Sciatic nerve (tissue), 2 donors: ENCODE results near the gene ZNF367. TPM values are rescaled to one million over a fixed set of nuclear protein-coding genes. Genes with fewer than 3 reads are reported as not detected.
A peak's percentile ranks its signal among the peaks of the same experiment; 100 is the strongest.

Source experiments
- ATAC-seq: fragments of 200-7000 bp; cut with Tn5 transposase; one replicate; pipeline ENCODE4 v1.9.1; 2020; ENCODE audit warnings: mild to moderate bottlenecking, moderate library complexity
- DNase-seq: peaks from one replicate; pipeline ENCODE4 v3.0.0-alpha.2; 2020; ENCODE audit warnings: low spot score
- intact Hi-C: fragments of 100-400 bp; cut with DNase I; formaldehyde crosslinking; loops from one replicate; pipeline ENCODE4 v1.14.2; 2022
- total RNA-seq: library from RNA; stranded (reverse); fragmentation: NEBNext Ultra II Directional; extraction: Animal tissue kit (Norgen Biotek cat#: 25700); gene quantifications from one replicate; pipeline ENCODE4 v1.2.1, GENCODE V29; 2021
- donor health status: DM: no; HTN: no; CAD: no.
- donor health status: DM: no; HTN: no; CAD: no.

ZNF367 gene
- total RNA-seq, 1 donor from 2014 or later: 1.6 TPM

- ATAC-seq: no peak
- no peak for DNase-seq
- intact Hi-C loops: no loop called here
Measured at GRCh38 chr9:96440671-96441199, 22.6 kb upstream of the ZNF367 start.

- no peak for ATAC-seq
- intact Hi-C loops: no loop called here
Measured at GRCh38 chr9:96437454-96437853, 19.3 kb upstream of the ZNF367 start.

GRCh38 chr9:96436456-96437126 lies 18.4 kb upstream of the ZNF367 start:
- ATAC-seq: no peak
- no peak for DNase-seq
- intact Hi-C loops: no loop called here

More at GRCh38 chr9:96437454-96437853, 19.3 kb upstream of the ZNF367 start:
- DNase-seq: no peak

- DNase-seq (no peak), ATAC-seq (no peak)
- intact Hi-C loops: no loop called here
Measured at GRCh38 chr9:96436063-96436455, 17.9 kb upstream of the ZNF367 start.

GRCh38 chr9:96435345-96435744 lies 17.2 kb upstream of the ZNF367 start:
- no peak for ATAC-seq
- DNase-seq: no peak
- intact Hi-C loops: no loop called here

- DNase-seq: no peak
- intact Hi-C loops: no loop called here
- ATAC-seq: no peak
Measured at GRCh38 chr9:96430377-96430776, 12.2 kb upstream of the ZNF367 start.

GRCh38 chr9:96429732-96430131 lies 11.6 kb upstream of the ZNF367 start:
- DNase-seq (no peak), ATAC-seq (no peak)
- intact Hi-C loops: no loop called here

GRCh38 chr9:96425500-96426169 lies 7.5 kb upstream of the ZNF367 start:
- no peak for ATAC-seq
- intact Hi-C loops: no loop called here
- no peak for DNase-seq

- ATAC-seq: no peak
- DNase-seq: no peak
- intact Hi-C loops: no loop called here
Measured at GRCh38 chr9:96423985-96424336, 5.8 kb upstream of the ZNF367 start.

GRCh38 chr9:96423322-96423984 lies 5.3 kb upstream of the ZNF367 start:
- DNase-seq: no peak
- intact Hi-C loops: no loop called here
- no peak for ATAC-seq

GRCh38 chr9:96420468-96421219 lies 2.5 kb upstream of the ZNF367 start:
- DNase-seq (no peak), ATAC-seq (peak; percentile 41)
- intact Hi-C loops: no loop called here

- ATAC-seq (no peak), DNase-seq (no peak)
- intact Hi-C loops: no loop called here
Measured at GRCh38 chr9:96419691-96419969, 1.5 kb upstream of the ZNF367 start.

GRCh38 chr9:96418920-96419690 lies 935 bp upstream of the ZNF367 start:
- DNase-seq (no peak), ATAC-seq (peak; percentile 70)
- intact Hi-C loops: no loop called here

- intact Hi-C loops: no loop called here
- no peak for ATAC-seq
- peak; percentile 68 for DNase-seq
Measured at GRCh38 chr9:96417661-96418082, 498 bp downstream of the ZNF367 start.

GRCh38 chr9:96417051-96417586 lies 1.1 kb downstream of the ZNF367 start:
- intact Hi-C loops: no loop called here
- ATAC-seq (peak; percentile 41), DNase-seq (peak; percentile 92)

GRCh38 chr9:96413302-96414221 lies 4.6 kb downstream of the ZNF367 start:
- intact Hi-C loops: no loop called here
- no peak for ATAC-seq
- DNase-seq: no peak

- DNase-seq (no peak), ATAC-seq (no peak)
- intact Hi-C loops: no loop called here
Measured at GRCh38 chr9:96412174-96412913, 5.8 kb downstream of the ZNF367 start.
